ENCODE measurements around the gene ATF3. TPM values are rescaled to one million over a fixed set of nuclear protein-coding genes. Genes with fewer than 3 reads are reported as not detected.

ATF3 gene
- total and polyA plus RNA-seq, 2 of the 4 experiments (the other 2 are of a cell fraction), result 9.9 to 12.3 TPM

GRCh38 chr1:212647004-212647403 lies 38.4 kb downstream of the ATF3 start:
- H3K9ac ChIP-seq (ENCODE audit: low read depth, low read length), result no peak overlapping the region
- no peak overlapping the region for H2BK5ac ChIP-seq (ENCODE audit: low read depth, low read length, poor library complexity, severe bottlenecking)
- intact Hi-C loops (cut with micrococcal nuclease) (loop anchor here (5.0 kb wide), 1 partner anchor 35 kb away; no protein-coding TSS in a partner anchor), in situ Hi-C loops (cut with MboI; ENCODE audit: low sequenced_read_pairs) (no loop called here), dilution Hi-C loops (cut with HindIII; ENCODE audit: low sequenced_read_pairs, unreplicated experiment) (no loop called here)
- ATAC-seq (ENCODE audit: low read depth) (no peak), DNase-seq (no peak)
- WGBS, 2 experiments (ENCODE audit: extremely low coverage in 2 of 2, insufficient read length in 1 of 2), result 91% methylated on average over 7 of the region's 11 CpGs; no CpG with 5 or more reads in 1 of the 2 experiments
- peak overlapping the region; percentile 75 for H2AK5ac ChIP-seq (ENCODE audit: low read depth, low read length)
- H2BK20ac ChIP-seq (ENCODE audit: low read depth, low read length), result peak overlapping the region; percentile 49
- H3K9me1 ChIP-seq (ENCODE audit: insufficient read depth, low read length), result peaks cover 17% of the 10 kb centered on the region
- no peaks in the 10 kb centered on the region for H3K27me3 ChIP-seq (ENCODE audit: control insufficient read depth, insufficient read depth, low read length)
- H4K91ac ChIP-seq (ENCODE audit: insufficient read depth, low read depth, low read length), result 0 out of 2 replicates have a peak overlapping the region, but pooled peaks have one; percentile 68
- H3K4me2 ChIP-seq (ENCODE audit: low read depth, low read length), result no peak overlapping the region
- H3K56ac ChIP-seq (ENCODE audit: extremely low read depth, insufficient read depth, low read length), result no peak overlapping the region
- no peak overlapping the region for H3K4me3 ChIP-seq (ENCODE audit: insufficient read depth, low read depth, low read length)
- no peak overlapping the region for H3K27ac ChIP-seq (ENCODE audit: insufficient read depth, low read length)
- H2BK120ac ChIP-seq (ENCODE audit: low read depth, low read length), result peak overlapping the region; percentile 71; the same call in 1 of the 2 replicates
- 0 out of 2 replicates have a peak overlapping the region, but pooled peaks have one; percentile 60 for H3K4ac ChIP-seq (ENCODE audit: low read depth, low read length)
- no peaks in the 10 kb centered on the region for H4K20me1 ChIP-seq (ENCODE audit: insufficient read depth, low read length)
- BruUV-seq (replicated peaks), result no TSS peak
- peaks cover 15% of the 10 kb centered on the region for H3K4me1 ChIP-seq (ENCODE audit: control insufficient read depth, insufficient read depth, low read length)
- H2BK15ac ChIP-seq (ENCODE audit: low read depth, low read length), result peak overlapping the region; percentile 61; the same call in 2 of the 3 replicates
- H4K8ac ChIP-seq (ENCODE audit: low read depth in 2 of 2, low read length in 2 of 2), result no peak overlapping the region
- H3K79me1 ChIP-seq (ENCODE audit: low read depth in 1 of 2, low read length in 2 of 2), result no peaks in the 10 kb centered on the region
- H3K36me3 ChIP-seq (ENCODE audit: control insufficient read depth, insufficient read depth, low read length), result no peaks in the 10 kb centered on the region
- no peak overlapping the region for H3K14ac ChIP-seq (replicated peaks; ENCODE audit: low read depth, low read length)
- peak overlapping the region; percentile 7; the same call in 1 of the 2 replicates for H4K5ac ChIP-seq (ENCODE audit: low read depth, low read length)
- 0 out of 2 replicates have a peak overlapping the region, but pooled peaks have one; percentile 15 for H3K23ac ChIP-seq (ENCODE audit: low read depth, low read length)
- ChIA-PET POLR2A (ENCODE audit: unreplicated experiment) (no interaction called here), CTCF (no interaction called here)
- peak overlapping the region; percentile 48 for H3K18ac ChIP-seq (ENCODE audit: low read depth, low read length)
- TF ChIP-seq MAZ (IDR thresholded peaks at IDR 0.05; ENCODE audit: borderline replicate concordance, low read depth, low read length) (no peak), CEBPB (IDR thresholded peaks at IDR 0.05; ENCODE audit: low read depth, low read length) (no peak), FOS (IDR thresholded peaks at IDR 0.05; ENCODE audit: low read depth, low read length) (no peak), RCOR1 (IDR thresholded peaks at IDR 0.05; ENCODE audit: insufficient replicate concordance, low read length) (no peak), NFE2L2 (IDR thresholded peaks at IDR 0.05; ENCODE audit: low read depth, low read length) (no peak)
- TF ChIP-seq, protein P1, sequence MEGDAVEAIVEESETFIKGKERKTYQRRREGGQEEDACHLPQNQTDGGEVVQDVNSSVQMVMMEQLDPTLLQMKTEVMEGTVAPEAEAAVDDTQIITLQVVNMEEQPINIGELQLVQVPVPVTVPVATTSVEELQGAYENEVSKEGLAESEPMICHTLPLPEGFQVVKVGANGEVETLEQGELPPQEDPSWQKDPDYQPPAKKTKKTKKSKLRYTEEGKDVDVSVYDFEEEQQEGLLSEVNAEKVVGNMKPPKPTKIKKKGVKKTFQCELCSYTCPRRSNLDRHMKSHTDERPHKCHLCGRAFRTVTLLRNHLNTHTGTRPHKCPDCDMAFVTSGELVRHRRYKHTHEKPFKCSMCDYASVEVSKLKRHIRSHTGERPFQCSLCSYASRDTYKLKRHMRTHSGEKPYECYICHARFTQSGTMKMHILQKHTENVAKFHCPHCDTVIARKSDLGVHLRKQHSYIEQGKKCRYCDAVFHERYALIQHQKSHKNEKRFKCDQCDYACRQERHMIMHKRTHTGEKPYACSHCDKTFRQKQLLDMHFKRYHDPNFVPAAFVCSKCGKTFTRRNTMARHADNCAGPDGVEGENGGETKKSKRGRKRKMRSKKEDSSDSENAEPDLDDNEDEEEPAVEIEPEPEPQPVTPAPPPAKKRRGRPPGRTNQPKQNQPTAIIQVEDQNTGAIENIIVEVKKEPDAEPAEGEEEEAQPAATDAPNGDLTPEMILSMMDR (conservative IDR thresholded peaks at IDR 0.05; ENCODE audit: low read depth, low read length), result no peak
- TF ChIP-seq, protein P2, sequence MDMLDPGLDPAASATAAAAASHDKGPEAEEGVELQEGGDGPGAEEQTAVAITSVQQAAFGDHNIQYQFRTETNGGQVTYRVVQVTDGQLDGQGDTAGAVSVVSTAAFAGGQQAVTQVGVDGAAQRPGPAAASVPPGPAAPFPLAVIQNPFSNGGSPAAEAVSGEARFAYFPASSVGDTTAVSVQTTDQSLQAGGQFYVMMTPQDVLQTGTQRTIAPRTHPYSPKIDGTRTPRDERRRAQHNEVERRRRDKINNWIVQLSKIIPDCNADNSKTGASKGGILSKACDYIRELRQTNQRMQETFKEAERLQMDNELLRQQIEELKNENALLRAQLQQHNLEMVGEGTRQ (IDR thresholded peaks at IDR 0.05; ENCODE audit: low read depth, low read length), result no peak
- H2AK9ac ChIP-seq (replicated peaks; ENCODE audit: low read depth, low read length, poor library complexity), result peak overlapping the region; percentile 87
- 0 out of 2 replicates have a peak, but pooled peaks cover 1% of the 10 kb centered on the region for H3K9me3 ChIP-seq (ENCODE audit: control insufficient read depth, insufficient read depth, low read length)
- H2AFZ ChIP-seq (replicated peaks; ENCODE audit: low read length, poor library complexity), result no peak overlapping the region
